Esophagus squamous epithelium (tissue), 5 donors: ENCODE measurements around the gene HMGB1. TPM values are rescaled to one million over a fixed set of nuclear protein-coding genes. Genes with fewer than 3 reads are reported as not detected.

ENCODE experiments used
- DNase-seq: peaks from one replicate; lab custom pipeline; 2025; lab: John Stamatoyannopoulos, UW
- H3K27ac ChIP-seq, 4 donors: fragments of 200-600 bp; sonication (generic); one replicate each; pipeline ENCODE4 v1.5.1; 2016 to 2019; ENCODE audit warnings: mild to moderate bottlenecking in 1 of 4
- H3K27me3 ChIP-seq, 4 donors: fragments of 200-600 bp; sonication (generic); 1 replicate in 3 of 4; 2 replicates in 1 of 4; pipeline versions ENCODE4 v1.5.1 to v1.6.0; 2017 to 2021; ENCODE audit warnings: antibody characterized with exemption in 1 of 4
- H3K36me3 ChIP-seq, 3 donors: fragments of 200-600 bp; sonication (generic); one replicate each; pipeline ENCODE4 v1.5.1; 2016 to 2019
- H3K4me1 ChIP-seq, 3 donors: fragments of 200-600 bp; sonication (generic); one replicate each; pipeline ENCODE4 v1.5.1; 2017 to 2019
- H3K4me3 ChIP-seq, 4 donors: fragments of 200-600 bp; sonication (generic); 1 replicate in 3 of 4; 2 replicates in 1 of 4; pipeline ENCODE4 v1.5.1; 2016 to 2019; ENCODE audit warnings: mild to moderate bottlenecking in 2 of 4, moderate library complexity in 1 of 4
- H3K9me3 ChIP-seq, 3 donors: fragments of 200-600 bp; sonication (generic); one replicate each; pipeline ENCODE4 v1.5.1; 2016 to 2019
- POLR2A ChIP-seq, 4 donors: fragments of 450-650 bp; IDR thresholded peaks; one replicate each; pipeline ENCODE4 v1.6.1; 2017; ENCODE audit warnings: antibody characterized with exemption in 4 of 4, mild to moderate bottlenecking in 4 of 4, moderate library complexity in 3 of 4
- WGBS, 2 donors: methylation state at CpG; one replicate each; pipeline ENCODE4 v1.1.5; 2018; 5-methylcytosine and 5-hydroxymethylcytosine counted together
- intact Hi-C: fragments of 100-400 bp; cut with DNase I; formaldehyde crosslinking; loops from one replicate; pipeline ENCODE4 v1.15.0; 2022
- total RNA-seq, 4 donors: library from RNA; depleted of rRNA; stranded (reverse); fragments of >200 nt; gene quantifications; one replicate each; pipeline ENCODE4 v1.1.0, GENCODE V29; 2016
- TF ChIP-seq, protein P1 (sequence below), 6 experiments: fragments of 450-650 bp in 4 of 6; fragments of 200-600 bp in 2 of 6; sonication (generic) in 2 of 6; IDR thresholded peaks; one replicate each; pipeline ENCODE4 v1.5.1; 2016 to 2019; ENCODE audit warnings: antibody characterized with exemption in 6 of 6, mild to moderate bottlenecking in 4 of 6, moderate library complexity in 4 of 6
- donor health status: DM: yes; HTN: yes; CAD: no.

The HMGB1 gene
- total RNA-seq, 4 donors from 2014 or later = 189 to 446 (median 280) TPM

DNA sequence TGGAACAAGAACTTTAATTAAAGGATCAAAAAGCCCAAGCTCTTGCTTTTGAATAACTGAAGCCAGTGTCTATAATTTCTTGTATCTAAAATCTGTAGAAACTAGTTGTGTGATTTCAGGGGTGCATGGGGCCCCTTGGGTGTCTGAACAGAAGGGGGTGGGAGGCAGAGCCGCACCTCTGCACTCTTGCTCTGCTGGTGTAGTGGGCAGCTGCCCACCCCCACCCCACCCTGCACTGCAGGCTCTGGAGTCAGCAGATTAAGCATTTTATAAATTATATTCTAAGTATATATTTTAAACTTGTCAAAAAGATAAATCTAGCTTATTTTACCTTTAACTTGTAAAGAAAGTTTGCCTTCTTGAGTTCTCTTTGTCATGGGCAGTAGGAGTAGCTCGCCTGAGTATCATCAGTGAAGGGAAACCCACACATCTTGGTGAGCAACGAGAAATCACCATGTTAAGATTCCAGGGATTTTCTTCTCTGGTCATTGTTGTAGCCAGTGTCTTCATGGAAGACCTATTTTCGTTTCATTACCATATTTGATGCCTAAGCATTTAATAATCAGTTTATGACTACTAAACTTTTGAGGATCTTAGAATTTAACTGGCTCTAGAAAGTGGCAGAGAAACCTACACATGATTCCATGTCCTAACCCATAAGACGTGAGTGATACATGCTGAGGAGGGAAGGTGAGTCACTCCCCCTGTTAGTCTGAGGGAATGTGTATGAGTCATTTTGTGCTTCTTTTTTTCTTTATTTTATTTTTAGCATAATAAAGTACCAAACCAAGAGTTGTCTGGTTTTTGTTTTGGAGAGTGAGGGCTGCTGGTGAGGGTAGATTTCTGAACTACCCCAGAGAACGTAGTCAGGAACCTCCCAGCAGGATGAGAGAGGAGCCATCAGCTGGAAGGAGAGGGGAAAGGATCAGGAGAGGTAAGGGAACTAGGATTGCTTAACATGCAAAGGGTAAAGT is 35.7 kb downstream of the HMGB1 start:
- Histone ChIP-seq H3K4me3 (no peak overlapping the region), H3K27ac (peak overlapping the region in 3 of 4 donors; percentile 54 to 66 (median 59)), H3K9me3 (no peaks in the 10 kb centered on the region), H3K27me3 (no peaks in the 10 kb centered on the region), H3K4me1 (peaks cover 10 to 29% (median 17%) of the 10 kb centered on the region in 3 donors), H3K36me3 (no peaks in the 10 kb centered on the region)
- WGBS, 2 donors = 17 to 26% methylated on average over 6 of the region's 6 CpGs
- DNase-seq = no peak
- intact Hi-C loops = no loop called here
- TF ChIP-seq, protein P1, sequence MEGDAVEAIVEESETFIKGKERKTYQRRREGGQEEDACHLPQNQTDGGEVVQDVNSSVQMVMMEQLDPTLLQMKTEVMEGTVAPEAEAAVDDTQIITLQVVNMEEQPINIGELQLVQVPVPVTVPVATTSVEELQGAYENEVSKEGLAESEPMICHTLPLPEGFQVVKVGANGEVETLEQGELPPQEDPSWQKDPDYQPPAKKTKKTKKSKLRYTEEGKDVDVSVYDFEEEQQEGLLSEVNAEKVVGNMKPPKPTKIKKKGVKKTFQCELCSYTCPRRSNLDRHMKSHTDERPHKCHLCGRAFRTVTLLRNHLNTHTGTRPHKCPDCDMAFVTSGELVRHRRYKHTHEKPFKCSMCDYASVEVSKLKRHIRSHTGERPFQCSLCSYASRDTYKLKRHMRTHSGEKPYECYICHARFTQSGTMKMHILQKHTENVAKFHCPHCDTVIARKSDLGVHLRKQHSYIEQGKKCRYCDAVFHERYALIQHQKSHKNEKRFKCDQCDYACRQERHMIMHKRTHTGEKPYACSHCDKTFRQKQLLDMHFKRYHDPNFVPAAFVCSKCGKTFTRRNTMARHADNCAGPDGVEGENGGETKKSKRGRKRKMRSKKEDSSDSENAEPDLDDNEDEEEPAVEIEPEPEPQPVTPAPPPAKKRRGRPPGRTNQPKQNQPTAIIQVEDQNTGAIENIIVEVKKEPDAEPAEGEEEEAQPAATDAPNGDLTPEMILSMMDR (IDR thresholded peaks at IDR 0.05) = no peak
- no peak for TF ChIP-seq POLR2A (IDR thresholded peaks at IDR 0.05)

DNA sequence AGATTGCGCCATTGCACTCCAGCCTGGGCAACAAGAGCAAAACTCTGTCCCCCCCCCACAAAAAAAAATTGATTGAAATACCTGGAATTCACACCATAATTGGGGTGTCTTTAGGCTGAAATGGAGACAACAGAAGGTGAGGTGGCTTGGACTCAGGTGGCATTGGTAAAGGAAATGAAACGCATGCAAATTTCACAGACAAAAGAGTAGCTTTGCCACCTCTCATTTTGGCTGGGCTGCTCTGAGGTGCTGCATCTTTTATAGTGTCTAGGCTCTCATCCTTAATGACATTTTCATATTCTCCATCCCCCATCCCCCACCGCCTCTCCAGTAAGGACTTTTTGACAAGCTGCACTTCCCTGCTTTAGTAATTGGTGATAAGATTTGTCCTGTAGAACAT is 36.5 kb downstream of the HMGB1 start:
- Histone ChIP-seq H3K4me3 (no peak overlapping the region), H3K9me3 (no peaks in the 10 kb centered on the region), H3K4me1 (peaks cover 10 to 34% (median 17%) of the 10 kb centered on the region in 3 donors), H3K27me3 (no peaks in the 10 kb centered on the region), H3K27ac (no peak overlapping the region), H3K36me3 (no peaks in the 10 kb centered on the region)
- TF ChIP-seq, protein P1 (IDR thresholded peaks at IDR 0.05) = no peak
- TF ChIP-seq POLR2A (IDR thresholded peaks at IDR 0.05) = no peak
- DNase-seq = no peak
- intact Hi-C loops = no loop called here
- 70 to 71% methylated on average over 2 to 3 of the region's 3 CpGs for WGBS, 2 donors

DNA sequence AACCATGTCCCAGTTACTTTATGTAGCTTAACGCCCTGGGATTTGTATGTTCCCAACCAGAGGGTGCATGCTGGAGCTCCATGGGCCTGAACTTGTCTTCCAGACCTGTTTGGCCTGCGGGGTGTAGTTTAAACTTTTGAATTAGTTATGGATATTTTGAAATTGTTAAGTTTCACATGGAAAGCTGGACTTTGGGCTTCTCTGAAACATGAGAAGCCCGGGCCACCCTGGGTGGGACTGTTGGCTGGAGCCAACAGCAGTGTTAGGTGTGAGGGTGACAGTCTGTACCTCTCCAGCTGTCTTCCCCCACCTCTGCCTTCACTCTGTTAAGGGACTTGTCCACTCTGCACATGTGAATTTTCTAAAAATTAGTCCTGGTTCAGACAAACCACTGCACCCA is 41.8 kb downstream of the HMGB1 start:
- no peak for TF ChIP-seq POLR2A (IDR thresholded peaks at IDR 0.05)
- TF ChIP-seq, protein P1 (IDR thresholded peaks at IDR 0.05) = no peak

DNA sequence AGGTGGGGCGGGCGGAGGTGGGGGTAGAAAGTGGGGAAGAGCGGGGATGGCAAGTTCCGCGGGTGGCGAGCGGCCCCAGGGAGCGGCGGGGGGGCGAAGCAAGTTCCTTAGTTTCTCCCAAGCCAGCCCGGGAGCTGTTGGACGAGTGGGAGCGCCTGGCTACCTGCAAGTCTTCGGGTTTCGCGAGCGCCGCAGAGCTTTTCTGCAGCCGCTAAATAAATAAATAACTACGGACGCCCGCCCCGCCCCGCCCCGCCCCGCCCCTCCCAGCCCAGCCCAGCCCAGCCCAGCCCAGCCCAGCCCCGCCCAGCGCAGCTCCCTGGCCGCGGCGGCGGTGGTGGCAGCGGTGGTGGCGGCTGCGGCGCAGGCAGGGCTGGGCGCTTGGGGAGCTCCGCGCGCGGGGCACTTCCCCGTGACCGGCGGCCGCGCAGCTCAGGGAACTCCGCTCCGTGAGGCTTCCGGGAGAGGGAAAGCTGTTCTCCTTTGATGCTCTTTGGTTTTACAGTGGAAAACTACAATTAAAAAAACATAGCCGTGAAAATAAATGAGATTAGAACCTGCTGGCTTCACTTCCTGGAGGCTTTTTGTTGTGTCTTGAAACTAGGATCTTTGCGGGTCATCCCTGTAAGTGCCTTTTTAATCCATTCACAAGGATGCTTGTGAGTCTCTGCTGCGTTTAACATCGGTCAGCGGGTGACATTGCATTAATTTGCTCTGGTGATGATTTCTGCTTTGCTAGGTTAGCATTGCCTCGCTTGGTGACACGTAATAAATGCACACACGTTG is 43.5 kb downstream of the HMGB1 start, which contains the start of gene UBE2L5:
UBE2L5 (plus strand) TSS at position 440 of the 786 bp plus-strand sequence. CDS start 5,498 bp downstream, outside the sequence.
- WGBS, 2 donors = 1 to 2% methylated on average over 21 to 27 of the region's 57 CpGs
- intact Hi-C loops = no loop called here
- peak; percentile 37 for DNase-seq
- H3K9me3 ChIP-seq = no peaks in the 10 kb centered on the region
- peak within 1 kb of the TSS; percentile 43 to 67 (median 56) for H3K4me3 ChIP-seq
- peak in 2 of 4 donors; percentile 85 to 88 for TF ChIP-seq POLR2A (IDR thresholded peaks at IDR 0.05)
- TF ChIP-seq, protein P1 (IDR thresholded peaks at IDR 0.05) = no peak
- H3K4me1 ChIP-seq = peaks cover 0 to 60% (median 27%) of the 10 kb centered on the region in 3 donors
- no peaks in the 10 kb centered on the region for H3K36me3 ChIP-seq
- H3K27ac ChIP-seq = peak within 1 kb of the TSS; percentile 86 to 94 (median 88)
- no peaks in the 10 kb centered on the region for H3K27me3 ChIP-seq

More for the DNA sequence above, 41.8 kb downstream of the HMGB1 start:
- Histone ChIP-seq H3K9me3 (no peaks in the 10 kb centered on the region), H3K4me1 (peaks cover 0 to 47% (median 27%) of the 10 kb centered on the region in 3 donors), H3K4me3 (no peak overlapping the region), H3K27me3 (no peaks in the 10 kb centered on the region), H3K36me3 (no peaks in the 10 kb centered on the region), H3K27ac (peak overlapping the region in 2 of 4 donors; percentile 3 to 94)
- intact Hi-C loops = no loop called here
- no peak for DNase-seq
- WGBS, 2 donors = 52 to 54% methylated on average over 3 of the region's 3 CpGs
